ENCODE measurements around the gene SLC6A3.
"Not testable (repeated sequence)": the region's sequence is repeated elsewhere in the genome, so short reads cannot be mapped to it uniquely, and the experiment has no call there.

SLC6A3 gene

DNA sequence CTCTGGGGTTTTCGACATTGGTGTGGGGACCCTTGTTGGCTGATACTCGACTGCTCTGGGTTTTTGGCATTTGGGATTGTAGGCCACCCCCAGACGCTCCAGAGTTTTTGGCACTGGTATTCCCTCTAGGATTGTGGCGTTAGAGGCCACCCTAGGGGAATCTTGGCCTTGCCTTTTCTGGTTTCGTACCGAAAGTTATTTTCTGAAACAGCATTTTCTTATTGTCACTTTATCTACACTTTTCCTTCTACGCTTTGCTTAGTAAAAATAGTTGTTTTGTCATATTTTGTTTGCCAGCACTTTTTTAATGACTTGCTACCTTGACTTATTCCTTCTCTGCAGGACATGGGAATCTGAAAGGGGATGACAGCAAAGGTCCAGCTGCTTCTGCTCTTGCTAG is 75.2 kb downstream of the SLC6A3 start:
- no peak for DNase-seq
- intact Hi-C loops (cut with DNase I): no loop called here

DNA sequence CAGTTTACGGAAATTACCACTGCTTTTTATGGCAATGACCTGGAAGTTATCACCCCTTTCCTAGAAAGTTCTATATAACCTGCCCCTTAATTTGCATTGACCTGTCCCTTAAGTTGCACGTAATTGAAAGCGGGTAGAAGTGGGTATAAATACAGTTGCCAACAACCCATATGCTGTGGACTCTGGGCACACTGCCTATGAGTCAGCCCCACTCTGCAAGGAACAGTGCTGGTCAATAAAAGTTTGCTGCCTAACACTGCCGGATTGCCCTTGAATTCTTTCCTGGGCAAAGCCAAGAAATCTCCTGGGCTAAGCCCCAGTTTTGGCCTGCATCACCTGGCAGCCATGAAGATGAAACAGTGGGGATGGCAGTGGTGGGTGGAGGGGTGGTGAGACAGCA is 76.5 kb downstream of the SLC6A3 start:
- no peak for DNase-seq
- intact Hi-C loops (cut with DNase I): no loop called here

DNA sequence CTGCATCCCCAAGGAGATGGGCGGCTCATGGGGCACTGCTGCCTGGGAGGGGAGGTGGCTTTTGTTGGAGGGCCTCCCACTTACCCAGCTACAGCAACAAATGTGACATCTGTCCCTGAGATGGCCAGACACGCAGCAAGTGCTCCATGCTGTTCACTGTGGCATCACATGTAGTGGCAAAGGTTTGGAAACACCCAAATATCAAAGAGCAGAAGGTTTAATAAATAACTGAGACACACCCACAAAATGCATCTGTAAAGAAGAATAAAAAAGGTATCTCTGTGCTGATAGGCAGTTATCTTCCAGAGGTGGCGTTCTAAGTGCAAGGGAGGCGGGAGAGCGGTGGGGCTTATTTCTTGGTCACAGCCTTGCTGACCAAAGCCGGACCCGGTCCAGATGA is 77.0 kb downstream of the SLC6A3 start:
- intact Hi-C loops (cut with DNase I): no loop called here

DNA sequence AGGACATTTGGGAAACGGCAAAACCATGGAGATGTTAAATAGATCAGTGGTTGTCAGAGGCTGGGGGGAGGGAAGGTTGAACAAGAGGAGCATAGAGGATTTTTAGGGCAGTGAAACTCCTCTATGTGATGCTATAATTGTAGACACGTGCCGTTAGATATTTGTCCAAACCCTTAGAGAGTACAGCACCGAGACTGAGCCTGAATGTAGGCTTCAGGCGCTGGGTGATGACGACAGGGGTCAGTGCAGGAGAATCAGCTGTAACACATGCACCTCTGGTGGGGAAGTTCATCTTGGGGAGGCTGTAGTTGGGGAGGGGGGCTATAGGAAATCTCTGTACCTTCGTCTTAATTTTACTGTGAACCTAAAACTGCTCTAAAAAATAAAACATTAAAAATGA is 78.1 kb downstream of the SLC6A3 start:
- intact Hi-C loops (cut with DNase I): no loop called here
- DNase-seq: no peak

More for the DNA sequence above, 77.0 kb downstream of the SLC6A3 start:
- no peak for DNase-seq

DNA sequence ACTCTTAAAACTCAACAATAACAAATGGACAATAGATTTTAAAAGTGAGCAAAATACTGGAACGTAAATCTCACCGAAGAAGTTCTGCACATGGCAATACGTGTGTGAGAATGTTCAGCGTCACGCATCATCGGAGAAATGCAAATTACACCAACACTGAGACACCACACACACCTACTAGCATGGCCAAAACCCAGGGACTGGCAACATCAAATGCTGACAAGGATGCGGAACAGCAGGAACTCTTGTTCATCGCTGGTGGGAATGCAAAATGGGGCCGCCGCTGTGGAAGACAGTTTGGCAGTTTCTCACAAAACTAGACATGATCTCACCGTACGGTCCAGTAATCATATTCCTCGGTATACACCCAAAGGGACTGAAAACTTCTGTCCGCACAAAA is 78.7 kb downstream of the SLC6A3 start:
- intact Hi-C loops (cut with DNase I): no loop called here
- DNase-seq: no peak

DNA sequence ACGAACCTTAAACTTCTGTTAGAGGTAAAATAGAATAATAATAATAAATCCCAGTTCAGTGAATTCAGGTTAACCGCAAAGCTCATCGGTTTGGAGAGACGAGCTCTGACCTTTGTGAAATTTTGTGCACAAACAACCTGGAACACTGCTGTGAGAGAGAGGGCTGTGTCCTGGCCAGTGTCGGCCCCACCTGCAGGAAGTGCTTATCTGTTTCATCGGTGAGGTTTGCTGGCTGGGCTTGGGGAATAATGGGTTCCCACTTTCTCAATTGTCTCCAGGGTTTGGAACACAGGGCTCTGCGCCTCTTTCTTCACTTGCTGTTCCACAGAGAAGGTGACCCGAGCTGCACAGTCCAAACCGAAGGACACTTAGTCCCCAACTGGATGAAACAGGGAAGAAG is 81.0 kb downstream of the SLC6A3 start:
- no peak for DNase-seq
- intact Hi-C loops (cut with DNase I): no loop called here

DNA sequence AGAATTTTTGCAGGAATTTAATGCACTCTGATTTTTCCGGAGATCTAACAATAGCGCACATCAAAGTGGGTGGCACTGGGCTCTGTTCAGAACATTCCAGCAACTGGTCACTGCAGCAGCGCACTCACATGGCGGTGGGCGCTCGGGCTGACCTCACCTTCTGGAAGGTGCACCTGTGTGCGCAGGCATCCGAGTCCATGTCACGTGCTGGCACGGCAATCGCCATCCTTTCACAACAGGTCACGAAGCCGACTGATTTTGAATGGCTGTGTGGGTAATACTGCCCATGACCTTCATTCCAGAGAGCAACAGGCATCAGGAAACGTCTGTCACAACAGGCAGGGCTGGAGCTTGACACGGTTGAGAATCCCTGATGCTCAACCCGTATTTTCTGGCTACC is 81.7 kb downstream of the SLC6A3 start:
- intact Hi-C loops (cut with DNase I): no loop called here
- no peak for DNase-seq

DNA sequence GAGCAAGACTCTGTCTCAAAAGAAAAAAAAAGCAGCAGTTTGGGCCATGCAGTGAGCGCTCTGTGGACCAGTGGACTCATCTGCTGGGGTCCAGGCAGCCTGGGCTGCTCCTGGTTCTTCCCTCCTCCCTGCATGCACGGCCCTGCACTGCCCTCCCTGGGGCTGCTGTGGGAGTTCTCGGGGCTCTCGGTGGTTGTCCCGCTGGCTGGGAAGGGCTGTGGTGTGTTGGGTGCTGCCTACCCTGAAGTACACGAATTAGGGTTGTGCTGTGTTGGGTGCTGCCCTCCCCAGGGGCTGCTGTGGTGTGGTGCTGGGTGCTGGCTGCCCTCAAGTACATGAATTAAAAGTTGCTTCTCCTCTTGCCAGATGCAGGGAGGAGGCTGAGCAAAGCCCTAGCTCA is 82.1 kb downstream of the SLC6A3 start:
- intact Hi-C loops (cut with DNase I): no loop called here
- DNase-seq: no peak

DNA sequence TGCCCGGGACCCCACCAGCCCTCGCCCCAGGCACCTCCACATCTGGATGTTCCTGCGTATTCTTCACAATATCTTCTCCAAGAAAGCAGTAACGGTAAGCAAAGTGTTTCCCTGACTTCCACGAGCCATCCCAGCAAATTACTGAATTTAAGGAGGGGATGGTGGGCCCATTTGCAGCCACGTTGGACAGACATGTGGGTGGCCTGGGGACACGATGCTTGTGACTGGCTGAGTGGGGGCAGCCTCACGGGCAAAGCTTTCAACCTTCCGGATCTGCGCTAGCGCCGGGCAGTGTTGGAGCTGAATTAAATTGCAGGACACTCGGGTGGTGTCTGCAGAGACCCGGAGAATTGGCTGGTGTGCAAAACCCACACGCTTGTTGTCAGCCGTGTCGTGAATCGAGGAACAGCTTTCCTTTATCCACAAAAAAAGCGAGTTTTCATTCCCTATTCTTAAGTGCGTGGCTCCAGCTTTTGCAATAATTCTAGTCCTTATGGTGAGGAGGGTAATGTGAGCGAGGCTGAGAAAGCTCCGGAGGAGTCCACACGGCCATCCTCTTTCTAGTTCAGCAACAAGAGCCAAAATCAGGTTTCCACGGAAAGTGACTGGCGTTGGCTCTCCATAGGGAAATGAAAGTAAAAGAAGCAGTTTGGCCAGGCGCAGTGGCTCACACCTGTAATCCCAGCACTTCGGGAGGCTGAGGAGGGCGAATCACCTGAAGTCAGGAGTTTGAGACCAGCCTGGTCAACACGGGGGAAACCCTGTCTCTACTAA is 82.8 kb downstream of the SLC6A3 start:
- intact Hi-C loops (cut with DNase I): no loop called here
- DNase-seq: no peak

DNA sequence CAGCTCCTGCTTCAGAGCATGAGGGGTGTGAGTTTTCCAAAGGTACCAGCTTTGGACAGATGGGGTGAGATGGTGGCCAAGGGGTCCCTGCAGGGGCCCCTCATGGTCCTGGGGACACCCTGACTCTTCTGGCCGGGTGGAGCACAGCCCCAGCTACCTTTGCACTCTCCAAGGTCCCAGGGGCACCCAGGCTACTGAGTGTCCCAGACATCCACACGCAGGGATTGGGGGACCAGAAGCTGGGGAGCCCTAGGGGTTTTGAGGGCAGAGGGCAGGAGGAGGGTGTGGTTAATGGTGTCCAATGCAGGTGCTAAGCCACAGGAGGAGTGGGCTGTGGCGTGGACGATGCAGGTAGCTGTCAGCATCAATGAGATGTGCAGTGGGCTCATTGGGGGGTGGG is 84.4 kb downstream of the SLC6A3 start:
- no peak for DNase-seq
- intact Hi-C loops (cut with DNase I): no loop called here

DNA sequence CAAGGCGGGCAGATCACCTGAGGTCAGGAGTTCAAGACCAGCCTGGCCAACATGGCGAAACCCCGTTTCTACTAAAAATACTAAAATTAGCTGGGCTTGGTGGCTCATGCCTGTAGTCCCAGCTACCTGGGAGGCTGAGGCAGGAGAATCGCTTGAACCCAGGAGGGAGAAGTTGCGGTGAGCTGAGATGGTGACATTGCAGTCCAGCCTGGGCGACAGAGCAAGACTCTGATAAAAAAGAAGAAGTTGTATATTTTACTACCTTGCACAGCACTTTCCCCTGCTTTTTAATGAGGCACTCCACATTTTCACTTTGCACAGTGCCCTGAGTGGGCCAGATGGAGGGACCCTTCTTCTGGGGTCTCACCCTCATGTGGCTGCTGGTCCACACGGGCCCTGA is 84.9 kb downstream of the SLC6A3 start:
- DNase-seq; intact Hi-C loops (cut with DNase I): not testable (repeated sequence)

DNA sequence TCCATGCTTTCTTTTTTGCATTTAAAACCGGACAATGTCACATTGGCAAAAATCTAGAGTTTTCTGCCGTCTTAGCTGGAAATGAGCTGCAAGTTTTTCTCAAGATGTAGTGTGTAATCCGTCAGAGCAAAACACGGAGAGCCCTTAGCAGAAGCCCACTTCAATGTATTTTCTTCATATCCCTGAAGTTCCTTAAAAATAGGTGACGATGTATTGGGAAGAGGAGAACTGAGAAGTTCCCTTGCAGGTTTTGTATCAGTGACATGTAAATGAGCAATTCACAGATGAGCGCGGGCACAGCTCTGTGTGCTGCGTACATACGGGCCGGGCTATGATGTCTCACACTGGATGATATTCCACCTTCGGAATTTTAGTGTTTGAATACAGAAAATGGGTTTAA is 85.5 kb downstream of the SLC6A3 start:
- no peak for DNase-seq
- intact Hi-C loops (cut with DNase I): no loop called here

DNA sequence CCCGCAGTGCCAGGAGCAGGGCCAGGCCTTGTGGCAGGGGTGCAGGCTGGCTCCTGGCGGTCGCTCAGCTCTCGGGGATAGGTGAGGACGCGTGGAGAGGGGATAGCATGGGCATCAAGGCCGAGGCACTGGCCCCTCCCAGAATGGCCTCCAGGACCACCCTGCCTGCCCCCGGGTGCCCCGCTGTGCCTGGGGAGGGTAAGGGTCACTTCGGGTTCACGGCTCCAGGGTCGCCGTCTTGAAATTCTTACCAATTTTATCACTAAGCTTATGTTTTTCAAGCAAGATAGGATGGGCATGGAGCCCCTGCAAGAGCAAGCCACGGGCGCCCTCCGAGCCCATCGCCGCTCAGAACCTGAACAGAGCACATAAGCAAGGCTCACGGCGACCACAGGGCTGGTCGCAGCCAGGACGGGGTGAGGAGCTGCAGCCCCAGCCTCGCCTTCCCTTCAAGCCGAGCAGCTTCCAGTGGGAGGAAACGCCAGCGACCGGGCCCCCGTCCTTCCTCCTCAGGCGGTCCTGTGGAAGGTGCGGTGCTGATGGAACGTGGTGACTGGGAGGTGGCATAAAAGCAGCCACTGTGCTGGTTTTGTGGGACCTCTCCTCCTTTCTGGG is 86.1 kb downstream of the SLC6A3 start:
- no peak for DNase-seq
- intact Hi-C loops (cut with DNase I): no loop called here

DNA sequence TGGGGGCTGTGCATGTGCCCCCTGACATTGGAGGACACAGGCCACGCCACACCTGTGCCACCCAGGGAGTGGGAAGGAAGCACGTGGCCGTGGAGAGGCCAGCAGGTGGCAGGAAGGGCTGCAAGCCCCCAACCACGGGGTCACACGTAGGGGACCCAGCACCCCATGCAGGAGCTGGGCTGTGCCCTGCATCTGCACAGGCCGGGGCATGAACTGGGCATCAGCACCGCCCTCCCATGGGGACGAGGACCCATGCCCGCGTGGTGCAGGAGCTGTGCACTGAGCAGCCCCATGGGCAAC is 86.6 kb downstream of the SLC6A3 start:
- intact Hi-C loops (cut with DNase I): no loop called here
- DNase-seq: no peak

DNA sequence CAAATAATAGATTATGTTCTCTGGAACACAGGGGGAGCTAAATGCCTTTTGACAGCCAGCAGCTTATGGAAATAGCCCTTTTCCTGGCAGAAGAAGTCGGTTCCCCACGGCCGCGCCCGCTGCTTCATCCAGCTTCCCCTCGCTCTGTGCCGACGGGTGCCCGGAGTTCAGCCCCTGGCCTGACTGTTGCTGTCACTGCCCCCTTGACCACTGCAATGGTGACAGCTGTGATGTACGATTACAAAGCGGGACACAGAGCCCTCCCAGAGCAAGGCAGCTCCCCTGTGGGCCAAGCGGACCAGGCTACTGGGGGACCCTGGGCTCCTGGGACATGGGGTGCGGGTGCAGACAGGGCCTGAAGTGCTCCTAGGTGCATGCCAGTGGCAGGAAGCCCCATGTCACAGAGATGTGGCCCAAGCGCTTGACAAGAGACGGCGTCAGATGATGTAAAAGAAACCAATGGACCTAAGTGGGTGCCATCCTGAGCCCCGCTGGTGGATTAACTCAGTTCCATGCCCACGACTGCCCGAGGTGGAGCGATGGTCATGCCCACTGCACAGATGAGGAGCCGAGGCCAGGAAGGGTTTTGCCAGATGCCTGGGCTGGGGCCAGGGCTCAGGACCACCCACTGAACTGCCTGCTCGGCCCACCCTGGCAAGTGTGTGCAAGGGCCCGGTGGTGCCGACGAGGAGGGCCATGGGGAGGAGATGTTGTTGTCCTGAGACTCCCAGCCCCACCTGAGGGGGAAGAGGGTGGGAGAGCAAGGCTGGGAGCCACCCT is 87.1 kb downstream of the SLC6A3 start:
- intact Hi-C loops (cut with DNase I): no loop called here
- no peak for DNase-seq

DNA sequence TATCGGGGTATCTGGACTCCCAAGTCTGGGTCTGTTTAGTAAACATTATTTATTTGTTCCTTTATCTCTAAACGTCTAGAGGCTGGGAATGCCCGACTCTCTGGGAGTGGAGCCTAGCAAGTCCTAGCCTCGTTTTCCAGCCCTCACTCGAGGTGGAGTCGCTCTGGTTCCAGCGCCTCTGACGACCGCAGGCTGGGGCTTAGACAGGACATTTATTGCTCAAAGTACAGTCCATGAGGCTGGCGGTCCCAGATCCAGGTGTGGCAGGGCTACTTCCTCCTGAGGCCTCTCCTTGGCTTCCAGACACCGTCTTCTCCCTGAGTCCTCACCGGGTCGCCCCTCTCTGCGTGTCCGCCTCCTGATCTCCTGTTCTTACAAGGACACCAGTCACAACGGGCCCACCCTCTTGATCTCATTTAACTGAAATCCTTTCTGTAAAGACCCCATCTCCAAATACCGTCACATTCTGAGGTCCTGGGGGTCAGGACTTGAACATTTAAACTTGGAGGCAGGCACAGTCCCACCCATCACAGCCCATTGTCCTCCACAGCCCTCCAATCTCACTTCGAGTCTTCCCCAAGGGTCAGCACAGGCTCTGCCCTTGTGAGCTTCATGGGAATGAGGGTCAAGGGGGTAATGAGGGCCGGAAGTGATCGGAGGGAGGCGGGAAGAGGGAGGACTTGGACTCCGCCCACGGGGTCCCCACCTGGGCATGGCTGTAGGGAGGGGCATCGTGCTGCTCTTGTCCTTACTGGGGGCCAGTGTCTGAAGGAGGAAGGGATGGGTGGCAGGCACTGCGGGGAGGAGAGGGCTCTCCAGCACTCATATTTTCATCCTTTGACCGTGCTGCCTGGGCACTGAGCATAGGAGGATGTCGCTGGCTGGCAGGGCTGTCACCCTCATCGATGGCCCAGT is 88.1 kb downstream of the SLC6A3 start:
- intact Hi-C loops (cut with DNase I): no loop called here
- no peak for DNase-seq

DNA sequence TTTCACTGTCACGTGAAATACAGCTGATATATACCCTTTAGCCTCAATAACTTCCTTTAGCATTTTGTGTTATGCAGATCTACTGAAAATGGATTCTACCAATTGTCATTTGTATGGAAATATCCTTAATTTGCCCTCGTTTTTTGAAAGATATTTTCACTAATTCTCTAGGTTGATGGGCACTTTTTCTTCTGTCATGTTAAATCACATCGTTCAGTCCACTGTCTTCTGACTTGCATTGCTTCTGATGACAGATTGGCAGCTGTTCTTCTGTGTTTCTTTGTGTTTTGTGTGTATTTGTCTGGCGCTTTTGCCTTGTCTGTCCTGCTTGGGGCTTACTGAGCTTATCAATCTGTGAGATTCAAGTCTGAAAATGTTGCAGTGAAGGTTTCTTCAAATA is 90.7 kb downstream of the SLC6A3 start:
- intact Hi-C loops (cut with DNase I): no loop called here
- DNase-seq: no peak

DNA sequence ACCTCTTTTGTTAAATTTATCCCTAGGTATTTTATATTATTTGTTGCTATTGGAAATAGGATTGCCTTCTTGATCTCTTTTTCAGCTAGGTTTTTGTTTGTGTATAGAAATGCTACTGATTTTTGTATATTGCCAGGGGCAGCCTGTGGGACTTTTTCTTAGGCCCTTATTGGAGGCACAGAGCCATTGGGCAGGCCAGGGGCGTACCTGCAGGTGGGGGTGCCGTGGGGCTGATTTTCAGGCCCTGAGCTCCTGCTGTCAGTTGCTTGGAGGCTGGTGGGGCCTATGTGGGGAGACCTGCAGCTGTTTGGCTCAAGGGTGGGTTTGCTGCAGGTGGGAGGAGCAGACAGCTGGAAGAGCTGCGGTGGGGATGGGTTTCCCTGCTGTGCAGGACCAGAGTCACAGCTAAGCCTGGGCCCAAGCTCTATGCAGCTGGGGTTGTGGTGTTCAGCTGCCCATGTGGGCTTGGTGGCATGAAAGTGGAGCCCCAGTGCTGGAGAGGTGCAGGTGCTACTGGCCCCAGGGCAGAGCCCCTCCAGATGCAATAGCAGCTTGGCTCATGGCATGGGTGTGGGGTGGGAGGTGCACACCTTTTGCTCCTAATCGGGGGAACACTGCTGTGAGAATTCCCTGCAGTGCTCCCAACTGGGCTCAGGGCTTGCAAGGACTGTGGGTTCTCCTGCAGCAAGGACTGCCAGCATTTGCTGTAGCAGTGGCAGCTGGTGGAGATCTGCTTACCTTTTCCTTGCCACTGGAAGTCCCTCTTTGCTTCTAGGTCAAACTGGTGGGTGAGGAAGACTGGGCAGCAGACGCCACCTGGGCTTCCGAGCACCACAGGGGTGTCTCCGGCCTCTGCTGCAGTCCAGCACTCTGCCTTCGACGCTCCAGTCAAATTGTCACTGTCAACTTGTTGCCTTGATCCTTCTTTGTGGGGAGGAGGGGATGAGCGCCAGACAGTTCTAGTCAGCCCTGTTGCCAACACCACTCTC is 92.7 kb downstream of the SLC6A3 start:
- DNase-seq: peak in 1 of 42 donors; percentile 14
- intact Hi-C loops (cut with DNase I): no loop called here

Data from head of caudate nucleus (tissue), 42 donors.